Activated naive CD4-positive, alpha-beta T cell treated with anti-CD3 and anti-CD28 coated beads, Interleukin-2, amount 50 U/mL, for 16 hours (primary cell): ENCODE measurements around the gene VEZT.
"Not testable (repeated sequence)": the region's sequence is repeated elsewhere in the genome, so short reads cannot be mapped to it uniquely, and the experiment has no call there.

ENCODE experiments used
- DNase-seq: peaks from one replicate; pipeline ENCODE4 v3.0.0-alpha.2; 2020

Gene VEZT

DNA sequence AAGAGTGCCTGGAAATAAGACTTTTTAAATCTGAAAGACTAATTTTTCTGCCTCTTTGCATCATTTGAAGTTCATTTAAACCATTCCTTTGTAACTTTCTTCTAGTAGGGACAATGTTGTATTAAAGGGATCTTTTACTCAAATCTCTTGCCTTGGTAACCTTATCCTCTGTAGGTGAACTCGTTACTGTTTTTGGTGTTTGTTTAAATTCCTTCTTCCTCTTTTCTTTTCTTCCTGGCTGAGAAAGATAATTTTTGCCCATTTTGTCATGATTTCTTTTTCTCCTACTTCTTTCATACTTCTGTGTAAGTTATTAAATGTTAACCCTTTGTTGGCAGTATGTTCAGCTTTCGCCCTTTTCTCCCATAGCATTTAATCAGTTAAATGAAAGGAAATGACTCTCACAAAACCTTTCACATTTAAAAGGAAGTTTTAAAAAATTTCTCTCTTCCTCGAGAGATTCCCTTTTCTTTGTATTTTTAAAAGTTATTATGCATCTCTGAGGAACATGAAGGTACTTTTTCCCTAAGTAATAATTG, 10.3 kb downstream of the VEZT start:
- no peak for DNase-seq

GRCh38 chr12:95228617-95229016, 11.0 kb downstream of the VEZT start:
- no peak for DNase-seq

- no peak for DNase-seq
Observed at GRCh38 chr12:95229636-95230035, 12.0 kb downstream of the VEZT start.

DNA sequence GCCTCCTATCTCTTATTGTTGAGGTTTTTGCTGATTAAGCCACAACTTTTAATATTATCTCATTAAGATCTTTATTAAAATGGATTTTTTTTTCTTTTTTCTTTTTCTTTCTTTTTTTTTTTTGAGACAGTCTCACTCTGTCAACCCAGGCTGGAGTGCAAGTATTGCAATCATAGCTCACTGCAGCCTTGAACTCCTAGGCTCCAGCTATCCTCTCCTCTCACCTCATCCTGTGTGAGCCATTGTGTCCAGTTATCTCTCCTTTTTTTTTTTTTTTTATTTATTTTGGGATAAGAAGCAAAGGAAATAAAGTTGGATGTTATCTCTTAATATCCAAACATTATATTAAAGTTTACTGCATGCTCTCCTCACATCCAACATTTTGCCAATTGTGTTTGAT, 12.7 kb downstream of the VEZT start:
- no peak for DNase-seq

DNA sequence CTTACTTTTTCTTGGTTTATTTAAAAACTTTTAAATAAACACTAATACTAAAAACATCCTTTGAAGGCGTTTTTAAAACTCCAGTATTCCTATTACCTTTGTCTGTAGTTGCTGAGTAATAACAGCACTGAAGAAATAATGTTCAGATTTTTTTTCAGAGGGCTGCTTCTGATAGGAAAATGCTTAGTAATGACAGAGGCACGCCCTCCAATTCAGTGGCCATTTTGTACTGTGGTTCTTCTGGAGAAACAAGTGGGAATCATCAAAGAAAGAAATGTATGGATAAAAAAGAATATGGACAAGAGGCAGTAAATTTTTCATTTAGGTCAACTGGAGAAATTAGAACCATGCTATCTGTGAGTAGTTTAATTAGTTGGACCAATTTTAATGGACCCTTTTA, 13.6 kb downstream of the VEZT start:
- no peak for DNase-seq

GRCh38 chr12:95234187-95234586, 16.6 kb downstream of the VEZT start:
- DNase-seq = not testable (repeated sequence)

DNA sequence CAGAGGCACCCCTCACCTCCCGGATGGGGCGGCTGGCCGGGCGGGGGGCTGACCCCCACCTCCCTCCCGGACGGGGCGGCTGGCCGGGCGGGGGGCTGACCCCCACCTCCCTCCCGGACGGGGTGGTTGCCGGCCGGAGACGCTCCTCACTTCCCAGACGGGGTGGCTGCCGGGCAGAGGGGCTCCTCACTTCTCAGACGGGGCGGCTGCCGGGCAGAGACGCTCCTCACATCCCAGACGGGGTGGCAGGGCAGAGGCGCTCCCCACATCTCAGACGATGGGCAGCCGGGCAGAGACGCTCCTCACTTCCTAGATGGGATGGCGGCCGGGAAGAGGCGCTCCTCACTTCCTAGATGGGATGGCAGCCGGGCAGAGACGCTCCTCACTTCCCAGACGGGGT, 18.0 kb downstream of the VEZT start:
- not testable (repeated sequence) for DNase-seq

- DNase-seq = no peak
Observed at GRCh38 chr12:95237315-95237714, 19.7 kb downstream of the VEZT start.

- no peak for DNase-seq
Observed at GRCh38 chr12:95238150-95238549, 20.5 kb downstream of the VEZT start.

DNA sequence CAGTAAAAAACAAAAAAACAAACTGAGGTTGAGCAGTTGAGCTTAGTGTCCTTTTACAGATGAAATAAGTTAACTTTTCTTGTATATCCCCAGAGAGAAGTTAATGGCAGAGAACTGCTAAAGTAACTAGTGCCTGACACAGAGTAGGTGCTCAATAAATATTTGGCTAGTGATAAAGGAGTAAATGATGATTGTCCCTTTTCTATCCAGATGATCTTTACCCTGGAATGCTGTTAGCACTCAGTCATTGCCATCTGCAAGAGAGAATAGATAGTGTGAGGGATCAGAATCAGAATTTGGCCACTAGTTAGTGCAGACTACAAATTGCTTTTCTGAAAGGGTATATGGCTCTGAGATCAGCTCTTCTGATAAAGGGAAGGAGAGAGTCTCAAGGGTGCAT, 21.6 kb downstream of the VEZT start:
- no peak for DNase-seq

- not testable (repeated sequence) for DNase-seq
Observed at GRCh38 chr12:95239835-95240234, 22.2 kb downstream of the VEZT start.

GRCh38 chr12:95240556-95240955, 22.9 kb downstream of the VEZT start:
- DNase-seq = no peak

DNA sequence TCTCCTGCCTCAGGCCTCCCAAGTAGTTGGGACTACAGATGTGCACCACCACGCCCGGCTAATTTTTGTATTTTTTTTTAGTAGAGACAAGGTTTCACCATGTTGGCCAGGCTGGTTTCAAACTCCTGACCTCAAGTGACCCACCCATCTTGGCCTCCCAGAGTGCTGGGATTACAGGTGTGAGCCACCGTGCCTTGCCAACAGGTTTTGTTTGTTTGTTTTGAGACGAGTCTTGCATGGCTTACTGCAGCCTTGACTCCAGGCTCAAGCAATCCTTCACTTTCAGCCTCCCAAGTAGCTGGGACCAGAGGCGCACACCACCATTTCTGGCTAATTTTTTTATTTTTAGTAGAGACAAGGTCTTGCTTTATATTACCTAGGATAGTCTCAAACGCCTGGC, 23.5 kb downstream of the VEZT start:
- DNase-seq = not testable (repeated sequence)

- no peak for DNase-seq
Observed at GRCh38 chr12:95241761-95242506, 24.3 kb downstream of the VEZT start.

GRCh38 chr12:95243497-95244183, 26.0 kb downstream of the VEZT start:
- DNase-seq = no peak

- no peak for DNase-seq
Observed at GRCh38 chr12:95244350-95244749, 26.7 kb downstream of the VEZT start.

- DNase-seq = no peak
Observed at GRCh38 chr12:95248095-95248494, 30.5 kb downstream of the VEZT start.

DNA sequence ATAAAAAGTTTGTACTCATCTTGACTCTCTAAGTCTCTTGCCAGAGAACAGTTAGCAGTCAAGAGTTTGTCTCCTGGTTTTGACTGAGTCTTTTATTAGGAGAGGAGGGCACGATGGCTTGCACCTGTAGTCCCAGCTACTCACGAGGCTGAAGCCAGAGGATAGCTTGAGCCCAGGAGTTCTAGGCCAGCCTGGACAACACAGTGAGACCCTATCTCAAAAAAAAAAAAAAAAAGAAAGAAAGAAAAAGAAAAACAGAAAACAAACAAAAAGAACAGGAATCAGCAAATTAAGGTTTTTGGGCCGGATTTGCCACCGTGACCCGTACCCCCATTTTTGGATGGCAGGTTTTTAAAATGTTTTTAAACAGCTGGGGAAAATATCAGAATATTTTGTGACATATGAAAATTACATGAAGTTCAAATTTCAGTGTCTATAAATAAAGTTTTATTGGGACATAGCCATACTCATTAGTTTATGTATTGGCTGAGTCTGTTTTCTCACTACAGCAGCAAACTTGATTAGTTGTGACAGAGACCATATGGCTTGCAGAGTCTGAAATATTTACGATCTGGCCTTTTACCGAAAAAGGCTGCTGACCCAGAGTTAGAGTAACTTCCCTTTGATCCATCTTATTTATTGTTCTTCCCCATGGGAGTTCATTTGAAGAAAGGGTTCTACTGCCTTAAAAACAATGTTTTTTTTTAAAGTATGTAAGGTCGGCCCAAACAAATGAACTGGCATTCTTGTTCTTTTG, 31.2 kb downstream of the VEZT start:
- no peak for DNase-seq

- DNase-seq = no peak
Observed at GRCh38 chr12:95253386-95253785, 35.8 kb downstream of the VEZT start.

DNA sequence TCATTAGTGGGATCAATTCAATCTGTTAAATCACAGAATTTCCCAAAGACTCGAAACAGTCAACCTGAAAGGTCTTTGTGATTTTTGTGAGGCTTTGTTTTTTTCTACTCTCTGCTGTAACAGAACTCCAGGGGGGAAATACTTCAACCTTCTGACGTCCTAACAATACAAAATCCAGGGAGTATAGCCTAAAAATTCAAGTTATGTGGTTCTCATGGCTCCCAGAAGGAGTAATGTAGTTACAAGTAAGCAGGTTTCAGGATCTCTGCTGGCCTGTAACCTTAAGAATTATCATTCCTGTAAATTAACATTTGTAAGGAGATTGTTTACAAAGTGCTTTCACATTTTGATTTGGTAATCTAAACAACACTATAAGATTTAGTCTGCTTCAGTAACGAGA, 39.9 kb downstream of the VEZT start:
- DNase-seq = no peak

- DNase-seq = no peak
Observed at GRCh38 chr12:95258151-95258550, 40.5 kb downstream of the VEZT start.

GRCh38 chr12:95258803-95259202, 41.2 kb downstream of the VEZT start:
- no peak for DNase-seq

GRCh38 chr12:95259368-95259767, 41.8 kb downstream of the VEZT start:
- no peak for DNase-seq

- no peak for DNase-seq
Observed at GRCh38 chr12:95261109-95261508, 43.5 kb downstream of the VEZT start.
